Esophagus muscularis mucosa (tissue), 4 donors: ENCODE data around the gene NOP58. TPM values are rescaled to one million over a fixed set of nuclear protein-coding genes. Genes with fewer than 3 reads are reported as not detected.
"Not testable (repeated sequence)": the region's sequence is repeated elsewhere in the genome, so short reads cannot be mapped to it uniquely, and the experiment has no call there.

Source experiments
- DNase-seq: peaks from one replicate; pipeline ENCODE4 v3.0.0-alpha.2; 2017; ENCODE audit errors: extremely low spot score
- H3K27ac ChIP-seq, 4 donors: fragments of 200-600 bp; sonication (generic); replicated peaks in 1 of 4; 1 replicate in 3 of 4; 2 replicates in 1 of 4; pipeline ENCODE4 v1.5.1; 2016 to 2019; ENCODE audit warnings: mild to moderate bottlenecking in 1 of 4
- H3K27me3 ChIP-seq, 4 donors: fragments of 200-600 bp; sonication (generic); one replicate each; pipeline versions ENCODE4 v1.5.1 to v1.6.0; 2016 to 2019
- H3K36me3 ChIP-seq, 4 donors: fragments of 200-600 bp; sonication (generic); one replicate each; pipeline ENCODE4 v1.5.1; 2016 to 2019
- H3K4me1 ChIP-seq, 4 donors: fragments of 200-600 bp; sonication (generic); one replicate each; pipeline ENCODE4 v1.5.1; 2016 to 2019
- H3K4me3 ChIP-seq, 4 donors: fragments of 200-600 bp; sonication (generic); 1 replicate in 2 of 4; 2 replicates in 2 of 4; pipeline ENCODE4 v1.5.1; 2016 to 2019; ENCODE audit warnings: mild to moderate bottlenecking in 4 of 4, moderate library complexity in 1 of 4
- H3K9me3 ChIP-seq, 4 donors: fragments of 200-600 bp; sonication (generic); 1 replicate in 3 of 4; 2 replicates in 1 of 4; pipeline ENCODE4 v1.5.1; 2016 to 2019
- CTCF ChIP-seq, 3 experiments: fragments of 200-600 bp in 2 of 3; fragments of 450-650 bp in 1 of 3; sonication (generic) in 2 of 3; IDR thresholded peaks; one replicate each; pipeline ENCODE4 v1.5.1; 2017 to 2019; ENCODE audit warnings: antibody characterized with exemption in 3 of 3, mild to moderate bottlenecking in 2 of 3, moderate library complexity in 1 of 3
- EP300 ChIP-seq: sonication (generic); formaldehyde crosslinking; IDR thresholded peaks from one replicate; pipeline ENCODE4 v1.6.1; 2017; ENCODE audit warnings: antibody characterized with exemption
- POLR2A ChIP-seq: fragments of 450-650 bp; IDR thresholded peaks from one replicate; pipeline ENCODE4 v1.6.1; 2017; ENCODE audit warnings: antibody characterized with exemption, moderate library complexity, mild to moderate bottlenecking, low read depth
- POLR2AphosphoS5 ChIP-seq, 2 donors: sonication (generic); formaldehyde crosslinking; IDR thresholded peaks; one replicate each; pipeline ENCODE4 v1.6.1; 2017; ENCODE audit warnings: antibody characterized with exemption in 2 of 2
- WGBS: methylation state at CpG from one replicate; pipeline ENCODE4 v1.1.5; 2018; 5-methylcytosine and 5-hydroxymethylcytosine counted together
- intact Hi-C: fragments of 100-400 bp; cut with DNase I; formaldehyde crosslinking; loops from one replicate; pipeline ENCODE4 v1.15.1; 2023
- total RNA-seq, 4 donors: library from RNA; depleted of rRNA; stranded (reverse); fragments of >200 nt; gene quantifications; one replicate each; pipeline versions ENCODE4 v1.1.0 to v1.2.1, GENCODE V29; 2016

NOP58 gene
- total RNA-seq, 4 donors from 2014 or later, result 15.6 to 46.6 (median 31.6) TPM

- H3K27ac ChIP-seq, result peak overlapping the region in 3 of 4 donors; percentile 16 to 72 (median 43)
- H3K4me3 ChIP-seq, result no peak overlapping the region
- no peaks in the 10 kb centered on the region for H3K27me3 ChIP-seq
- peaks cover 0 to 11% (median 3%) of the 10 kb centered on the region in 4 donors for H3K36me3 ChIP-seq
- no peaks in the 10 kb centered on the region for H3K9me3 ChIP-seq
- peak; percentile 94 for DNase-seq
- TF ChIP-seq CTCF (IDR thresholded peaks at IDR 0.05) (no peak), POLR2AphosphoS5 (IDR thresholded peaks at IDR 0.05) (peak; percentile 45 to 71), EP300 (peak; percentile 82)
- 9% methylated on average over 6 of the region's 6 CpGs for WGBS
- intact Hi-C loops, result loop anchor here (5.0 kb wide), 1 partner anchor 50 kb away; no protein-coding TSS in a partner anchor
- peaks cover 15 to 25% (median 19%) of the 10 kb centered on the region in 4 donors for H3K4me1 ChIP-seq
Observed at GRCh38 chr2:202317080-202317857, 51.7 kb downstream of the NOP58 start.

DNA sequence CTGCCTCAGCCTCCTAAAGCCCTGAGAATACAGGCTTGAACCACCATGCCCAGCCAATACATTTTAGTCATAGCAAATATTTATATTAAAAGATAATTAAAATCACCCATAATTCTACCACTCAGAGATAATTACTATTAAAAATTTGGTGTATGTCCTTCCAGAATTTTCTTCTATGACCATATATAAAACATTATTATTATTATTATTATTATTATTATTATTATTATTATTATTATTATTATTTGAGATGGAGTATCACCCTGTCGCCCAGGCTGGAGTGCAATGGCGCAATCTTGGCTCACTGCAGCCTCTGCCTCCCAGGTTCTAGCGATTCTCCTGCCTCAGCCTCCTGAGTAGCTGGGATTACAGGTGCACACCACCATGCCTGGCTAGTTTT lies 54.8 kb downstream of the NOP58 start:
- H3K4me1 ChIP-seq, result peaks cover 15 to 25% (median 19%) of the 10 kb centered on the region in 4 donors
- H3K4me3 ChIP-seq, H3K27me3 ChIP-seq, H3K9me3 ChIP-seq, H3K27ac ChIP-seq, DNase-seq, intact Hi-C loops: not testable (repeated sequence)
- peaks cover 0 to 31% (median 7%) of the 10 kb centered on the region in 4 donors for H3K36me3 ChIP-seq
- WGBS, result 100% methylated on average over 3 of the region's 3 CpGs

GRCh38 chr2:202322435-202322834 lies 56.9 kb downstream of the NOP58 start:
- Histone ChIP-seq H3K4me1 (peaks cover 3 to 9% (median 9%) of the 10 kb centered on the region in 4 donors), H3K4me3 (no peak overlapping the region), H3K9me3 (no peaks in the 10 kb centered on the region), H3K36me3 (peaks cover 0 to 34% (median 9%) of the 10 kb centered on the region in 4 donors), H3K27ac (no peak overlapping the region), H3K27me3 (no peaks in the 10 kb centered on the region)
- intact Hi-C loops, result no loop called here
- WGBS, result 97% methylated on average over 3 of the region's 3 CpGs
- TF ChIP-seq EP300, result no peak
- no peak for TF ChIP-seq POLR2A
- TF ChIP-seq POLR2AphosphoS5 (IDR thresholded peaks at IDR 0.05), result no peak
- TF ChIP-seq CTCF (IDR thresholded peaks at IDR 0.05), result no peak
- DNase-seq, result peak; percentile 10

DNA sequence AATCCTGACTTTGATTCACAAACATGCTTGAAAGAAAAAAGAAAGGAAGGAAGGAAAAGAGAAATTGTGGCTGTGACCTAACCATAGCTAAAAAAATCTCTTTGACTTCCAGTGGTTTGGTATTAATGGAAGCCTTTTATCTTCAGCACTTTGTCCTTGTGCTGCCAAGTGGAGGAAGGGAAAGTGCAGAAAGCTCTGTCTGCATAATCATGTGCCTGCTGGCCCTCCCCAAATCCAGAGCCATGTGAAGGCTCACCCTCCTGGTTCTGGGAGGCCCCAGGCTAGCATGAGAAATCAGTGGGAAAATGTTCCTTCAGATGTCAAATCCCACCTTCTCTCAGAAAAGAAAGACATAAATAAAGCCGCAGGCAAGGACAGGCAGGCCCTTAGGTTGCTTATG lies 62.3 kb downstream of the NOP58 start:
- 92% methylated on average over 1 of the region's 1 CpG for WGBS
- no peaks in the 10 kb centered on the region for H3K4me1 ChIP-seq
- intact Hi-C loops, result no loop called here
- no peak for TF ChIP-seq POLR2A
- no peak for TF ChIP-seq POLR2AphosphoS5 (IDR thresholded peaks at IDR 0.05)
- no peak for TF ChIP-seq EP300
- TF ChIP-seq CTCF (IDR thresholded peaks at IDR 0.05), result no peak
- no peaks in the 10 kb centered on the region for H3K9me3 ChIP-seq
- DNase-seq, result no peak
- no peak overlapping the region for H3K27ac ChIP-seq
- H3K27me3 ChIP-seq, result no peaks in the 10 kb centered on the region
- peaks cover 0 to 25% (median 4%) of the 10 kb centered on the region in 4 donors for H3K36me3 ChIP-seq
- H3K4me3 ChIP-seq, result no peak overlapping the region

GRCh38 chr2:202335791-202336467 lies 70.4 kb downstream of the NOP58 start:
- H3K4me3 ChIP-seq, result no peak overlapping the region
- WGBS, result 83% methylated on average over 2 of the region's 6 CpGs
- DNase-seq, result no peak
- intact Hi-C loops, result no loop called here
- H3K4me1 ChIP-seq, result peaks cover 0 to 6% (median 0%) of the 10 kb centered on the region in 4 donors
- TF ChIP-seq POLR2AphosphoS5 (IDR thresholded peaks at IDR 0.05) (no peak), CTCF (IDR thresholded peaks at IDR 0.05) (no peak), POLR2A (no peak), EP300 (no peak)
- H3K9me3 ChIP-seq, result no peaks in the 10 kb centered on the region
- no peaks in the 10 kb centered on the region for H3K36me3 ChIP-seq
- H3K27me3 ChIP-seq, result no peaks in the 10 kb centered on the region
- no peak overlapping the region for H3K27ac ChIP-seq
